Body of pancreas (tissue), 4 donors: ENCODE data around the gene PRR7.

ENCODE experiments used
- CTCF ChIP-seq, 7 experiments: fragments of 450-650 bp in 4 of 7; fragments of 200-600 bp in 3 of 7; sonication (generic) in 3 of 7; IDR thresholded peaks; one replicate each; pipeline ENCODE4 v1.5.1; 2016 to 2019; ENCODE audit warnings: antibody characterized with exemption in 7 of 7
- POLR2A ChIP-seq, 3 donors: fragments of 450-650 bp; IDR thresholded peaks; one replicate each; pipeline ENCODE4 v1.6.1; 2016; ENCODE audit warnings: antibody characterized with exemption in 3 of 3, mild to moderate bottlenecking in 2 of 3

- no peak for TF ChIP-seq CTCF (IDR thresholded peaks at IDR 0.05)
- no peak for TF ChIP-seq POLR2A (IDR thresholded peaks at IDR 0.05)
Measured at GRCh38 chr5:177496727-177497291, 50.2 kb downstream of the PRR7 start.
